ENCODE results near the gene CRPPA.

The CRPPA gene

DNA sequence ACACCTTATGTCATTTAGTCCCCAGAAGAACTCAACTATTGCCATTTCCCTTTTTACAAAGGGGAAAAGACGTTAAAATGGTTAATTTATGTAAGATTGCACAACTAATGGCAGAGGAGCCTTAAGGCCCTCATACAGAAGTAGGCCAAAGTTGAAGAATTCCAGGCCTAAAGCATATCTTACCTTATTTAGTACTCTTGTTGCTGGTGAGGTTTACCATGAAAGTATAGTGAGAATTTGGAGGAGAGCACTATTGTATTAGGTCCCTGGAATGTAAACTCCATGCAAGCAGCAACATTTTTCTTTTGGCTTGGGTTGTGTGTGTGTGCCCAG, 731 bp upstream of the CRPPA start:
- no peak overlapping the region for H3K4me3 ChIP-seq (ENCODE audit: low read depth, low read length)
- TF ChIP-seq, protein P1, sequence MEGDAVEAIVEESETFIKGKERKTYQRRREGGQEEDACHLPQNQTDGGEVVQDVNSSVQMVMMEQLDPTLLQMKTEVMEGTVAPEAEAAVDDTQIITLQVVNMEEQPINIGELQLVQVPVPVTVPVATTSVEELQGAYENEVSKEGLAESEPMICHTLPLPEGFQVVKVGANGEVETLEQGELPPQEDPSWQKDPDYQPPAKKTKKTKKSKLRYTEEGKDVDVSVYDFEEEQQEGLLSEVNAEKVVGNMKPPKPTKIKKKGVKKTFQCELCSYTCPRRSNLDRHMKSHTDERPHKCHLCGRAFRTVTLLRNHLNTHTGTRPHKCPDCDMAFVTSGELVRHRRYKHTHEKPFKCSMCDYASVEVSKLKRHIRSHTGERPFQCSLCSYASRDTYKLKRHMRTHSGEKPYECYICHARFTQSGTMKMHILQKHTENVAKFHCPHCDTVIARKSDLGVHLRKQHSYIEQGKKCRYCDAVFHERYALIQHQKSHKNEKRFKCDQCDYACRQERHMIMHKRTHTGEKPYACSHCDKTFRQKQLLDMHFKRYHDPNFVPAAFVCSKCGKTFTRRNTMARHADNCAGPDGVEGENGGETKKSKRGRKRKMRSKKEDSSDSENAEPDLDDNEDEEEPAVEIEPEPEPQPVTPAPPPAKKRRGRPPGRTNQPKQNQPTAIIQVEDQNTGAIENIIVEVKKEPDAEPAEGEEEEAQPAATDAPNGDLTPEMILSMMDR (IDR thresholded peaks at IDR 0.05; ENCODE audit: borderline replicate concordance, insufficient read depth, low read depth, low read length): no peak

DNA sequence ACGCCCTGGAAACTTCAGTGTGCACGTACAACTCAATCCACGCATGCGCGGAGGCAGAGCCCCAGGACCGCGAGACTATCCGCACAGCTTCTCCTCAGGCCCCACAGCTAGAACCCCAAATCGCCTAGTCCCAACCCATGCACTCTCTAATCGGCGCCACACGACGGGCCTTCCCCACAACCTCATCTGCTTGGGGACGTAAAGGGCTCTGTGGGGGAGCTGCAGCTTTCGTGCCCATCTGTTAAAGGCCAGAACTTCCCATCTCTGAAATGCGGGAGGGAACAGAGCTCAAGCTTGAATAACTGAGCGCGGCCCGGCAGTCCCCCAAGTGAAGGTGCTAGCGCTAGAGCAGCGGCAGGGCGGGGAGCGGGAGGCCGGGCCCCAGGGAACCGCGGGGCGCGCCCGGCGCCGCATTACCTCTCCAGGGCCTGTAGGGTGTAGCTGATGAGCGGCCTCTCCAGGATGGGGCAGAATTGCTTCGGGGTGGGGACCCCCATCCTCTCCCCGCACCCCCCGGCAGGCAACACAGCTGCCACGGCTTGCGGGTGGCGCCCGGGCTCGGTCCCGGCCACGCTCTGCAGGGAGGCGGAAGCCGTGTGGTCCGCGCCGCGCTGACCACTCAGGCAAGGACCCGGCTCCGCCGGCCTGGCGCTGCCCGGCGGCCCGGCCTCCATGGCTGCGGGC, 547 bp downstream of the CRPPA start:
- TF ChIP-seq, protein P1 (IDR thresholded peaks at IDR 0.05; ENCODE audit: borderline replicate concordance, insufficient read depth, low read depth, low read length): no peak
- no peak overlapping the region for H3K4me3 ChIP-seq (ENCODE audit: low read depth, low read length)

- no peak overlapping the region for H3K4me3 ChIP-seq (ENCODE audit: low read depth, low read length)
- TF ChIP-seq, protein P1 (IDR thresholded peaks at IDR 0.05; ENCODE audit: borderline replicate concordance, insufficient read depth, low read depth, low read length): no peak
These were observed 1.0 kb downstream of the CRPPA start for GRCh38 chr7:16420329-16420648.

DNA sequence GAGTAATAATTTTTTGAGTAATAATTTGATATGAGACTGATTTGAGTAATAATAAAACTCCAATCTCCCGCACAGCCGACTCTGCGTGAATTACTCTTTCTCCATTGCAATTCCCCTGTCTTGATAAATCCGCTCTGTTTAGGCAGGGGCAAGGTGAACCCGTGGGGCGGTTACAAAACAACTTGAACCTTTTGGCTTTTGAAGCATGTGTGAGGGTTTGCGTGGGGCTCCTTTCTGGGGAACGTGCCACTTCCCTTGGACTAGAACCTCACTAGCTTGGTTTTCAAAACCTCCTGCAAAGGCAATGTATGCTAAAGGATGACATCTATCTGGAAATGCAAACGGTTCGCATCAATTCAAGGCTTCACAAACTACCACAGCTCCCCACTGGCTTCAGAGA, 1.5 kb downstream of the CRPPA start:
- TF ChIP-seq, protein P1 (IDR thresholded peaks at IDR 0.05; ENCODE audit: borderline replicate concordance, insufficient read depth, low read depth, low read length): no peak
- no peak overlapping the region for H3K4me3 ChIP-seq (ENCODE audit: low read depth, low read length)

GRCh38 chr7:16419126-16419525, 2.2 kb downstream of the CRPPA start:
- TF ChIP-seq, protein P1 (IDR thresholded peaks at IDR 0.05; ENCODE audit: borderline replicate concordance, insufficient read depth, low read depth, low read length): no peak
- H3K4me3 ChIP-seq (ENCODE audit: low read depth, low read length): no peak overlapping the region

DNA sequence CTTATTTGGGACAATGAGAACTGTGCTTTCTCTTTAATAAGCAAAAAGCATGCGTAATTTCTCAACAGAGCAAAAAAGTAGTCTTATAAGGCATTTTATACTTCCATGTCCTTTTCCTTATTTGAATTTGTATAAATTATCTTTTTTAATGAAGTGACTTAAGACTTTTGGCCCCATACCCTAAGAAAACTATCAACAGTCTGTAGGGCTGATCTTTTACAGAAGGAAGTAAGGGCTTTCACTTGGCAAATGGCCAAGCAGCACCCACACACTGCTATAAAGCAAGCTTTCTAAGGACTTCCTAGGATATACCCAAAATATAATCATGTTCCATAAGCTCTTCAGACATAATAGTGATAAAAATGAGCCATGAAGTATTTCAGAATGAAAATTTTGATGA, 3.4 kb downstream of the CRPPA start:
- TF ChIP-seq, protein P1 (IDR thresholded peaks at IDR 0.05; ENCODE audit: borderline replicate concordance, insufficient read depth, low read depth, low read length): no peak
- no peak overlapping the region for H3K4me3 ChIP-seq (ENCODE audit: low read depth, low read length)
